GM13976 (cell line): Measurements from ENCODE around the gene MAP3K3.
A peak's percentile ranks its signal among the peaks of the same experiment; 100 is the strongest.
"Not testable (repeated sequence)": the region's sequence is repeated elsewhere in the genome, so short reads cannot be mapped to it uniquely, and the experiment has no call there.

Experiments used
- DNase-seq: peaks from one replicate; pipeline ENCODE4 v3.0.0; 2012; ENCODE audit warnings: low spot score
- in situ Hi-C: fragments of 300-500 bp; cut with MboI; formaldehyde crosslinking; loops from one replicate; pipeline ENCODE4 v1.12.0; 2022; ENCODE audit warnings: low sequenced_read_pairs, mixed read lengths, inconsistent platforms; ENCODE audit not compliant: unreplicated experiment
- TF ChIP-seq, protein P1 (sequence below): IDR thresholded peaks from 2 replicates; pipeline ENCODE4 v1.5.1; 2012; ENCODE audit warnings: borderline replicate concordance, mild to moderate bottlenecking; ENCODE audit not compliant: insufficient read depth; ENCODE audit errors: extremely low read depth, missing control alignments, control extremely low read depth

The MAP3K3 gene

DNA sequence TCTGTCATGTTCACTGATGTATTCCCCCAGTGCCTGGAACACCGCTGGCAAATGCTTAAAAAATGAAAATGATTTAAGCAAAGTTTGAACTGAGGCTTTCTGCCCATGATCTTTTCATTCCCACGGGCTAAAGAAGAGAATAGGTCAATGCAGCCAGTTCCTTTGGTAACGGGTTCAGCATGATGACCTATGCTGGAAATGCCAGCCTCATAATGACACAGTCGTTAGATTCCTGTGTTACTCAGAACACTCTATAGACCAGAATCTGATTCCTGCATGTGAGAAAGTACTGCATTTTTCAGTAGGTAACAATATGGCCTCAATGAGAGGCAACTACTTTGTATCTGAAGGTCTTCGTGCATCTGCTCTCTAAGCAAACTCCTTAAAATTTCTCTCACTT lies 96.8 kb downstream of the MAP3K3 start:
- TF ChIP-seq, protein P1, sequence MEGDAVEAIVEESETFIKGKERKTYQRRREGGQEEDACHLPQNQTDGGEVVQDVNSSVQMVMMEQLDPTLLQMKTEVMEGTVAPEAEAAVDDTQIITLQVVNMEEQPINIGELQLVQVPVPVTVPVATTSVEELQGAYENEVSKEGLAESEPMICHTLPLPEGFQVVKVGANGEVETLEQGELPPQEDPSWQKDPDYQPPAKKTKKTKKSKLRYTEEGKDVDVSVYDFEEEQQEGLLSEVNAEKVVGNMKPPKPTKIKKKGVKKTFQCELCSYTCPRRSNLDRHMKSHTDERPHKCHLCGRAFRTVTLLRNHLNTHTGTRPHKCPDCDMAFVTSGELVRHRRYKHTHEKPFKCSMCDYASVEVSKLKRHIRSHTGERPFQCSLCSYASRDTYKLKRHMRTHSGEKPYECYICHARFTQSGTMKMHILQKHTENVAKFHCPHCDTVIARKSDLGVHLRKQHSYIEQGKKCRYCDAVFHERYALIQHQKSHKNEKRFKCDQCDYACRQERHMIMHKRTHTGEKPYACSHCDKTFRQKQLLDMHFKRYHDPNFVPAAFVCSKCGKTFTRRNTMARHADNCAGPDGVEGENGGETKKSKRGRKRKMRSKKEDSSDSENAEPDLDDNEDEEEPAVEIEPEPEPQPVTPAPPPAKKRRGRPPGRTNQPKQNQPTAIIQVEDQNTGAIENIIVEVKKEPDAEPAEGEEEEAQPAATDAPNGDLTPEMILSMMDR, result no peak
- in situ Hi-C loops, result no loop called here
- DNase-seq, result no peak

DNA sequence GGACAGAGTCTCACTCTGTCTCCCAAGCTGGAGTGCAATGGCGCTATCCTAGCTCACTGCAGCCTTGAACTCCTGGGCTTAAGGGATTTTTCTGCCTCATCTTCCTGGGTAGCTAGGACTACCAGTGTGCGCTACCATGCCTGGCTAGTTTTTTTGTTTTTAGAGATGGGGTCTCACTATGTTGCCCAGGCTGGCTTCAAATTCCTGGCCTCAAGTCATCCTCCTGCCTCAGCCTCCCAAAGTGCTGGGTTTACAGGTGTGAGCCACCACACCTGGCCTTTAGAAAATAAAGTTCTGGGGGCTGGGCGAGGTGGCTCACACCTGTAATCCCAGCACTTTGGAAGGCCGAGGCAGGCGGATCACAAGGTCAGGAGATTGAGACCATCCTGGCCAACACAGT lies 98.0 kb downstream of the MAP3K3 start:
- in situ Hi-C loops, DNase-seq: not testable (repeated sequence)

DNA sequence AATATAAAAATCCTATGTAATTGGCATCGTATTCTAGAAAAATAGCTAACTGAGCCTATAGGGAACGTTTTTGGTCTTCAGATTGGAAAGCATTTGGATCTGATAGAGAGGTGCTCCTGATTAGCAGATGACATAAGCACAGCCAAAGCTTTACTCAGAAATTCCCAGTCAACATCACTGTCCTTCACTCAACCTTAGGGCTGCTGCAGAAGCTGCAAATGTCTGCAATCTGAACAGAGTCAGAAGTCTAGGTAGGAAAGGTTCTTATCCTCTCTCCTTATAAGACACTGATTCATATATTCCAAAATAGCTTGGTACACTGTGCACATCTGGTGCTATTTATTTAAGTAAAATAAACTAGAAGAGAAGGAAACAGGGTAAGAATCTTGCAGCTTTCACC lies 100.2 kb downstream of the MAP3K3 start:
- TF ChIP-seq, protein P1, result no peak
- in situ Hi-C loops, result no loop called here

DNA sequence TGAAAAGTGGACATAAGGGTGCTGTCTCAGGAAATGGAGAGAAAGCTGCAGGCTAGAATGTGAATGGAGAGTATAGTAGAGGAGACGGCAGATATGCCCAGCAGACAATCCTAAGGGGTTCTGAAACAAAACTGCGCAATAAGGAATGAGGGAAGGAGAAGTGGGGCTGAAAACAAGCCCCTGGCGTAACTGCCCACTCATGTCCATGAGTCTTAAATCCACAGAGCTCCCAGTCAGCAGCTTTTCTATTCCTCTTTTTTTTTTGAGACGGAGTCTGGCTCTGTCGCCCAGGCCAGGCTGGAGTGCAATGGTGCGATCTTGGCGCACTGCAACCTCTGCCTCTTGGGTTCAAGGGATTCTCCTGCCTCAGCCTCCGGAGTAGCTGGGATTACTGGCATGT lies 113.5 kb downstream of the MAP3K3 start:
- in situ Hi-C loops, result no loop called here
- DNase-seq, result no peak
- TF ChIP-seq, protein P1, result no peak

More for the DNA sequence above, 100.2 kb downstream of the MAP3K3 start:
- no peak for DNase-seq

DNA sequence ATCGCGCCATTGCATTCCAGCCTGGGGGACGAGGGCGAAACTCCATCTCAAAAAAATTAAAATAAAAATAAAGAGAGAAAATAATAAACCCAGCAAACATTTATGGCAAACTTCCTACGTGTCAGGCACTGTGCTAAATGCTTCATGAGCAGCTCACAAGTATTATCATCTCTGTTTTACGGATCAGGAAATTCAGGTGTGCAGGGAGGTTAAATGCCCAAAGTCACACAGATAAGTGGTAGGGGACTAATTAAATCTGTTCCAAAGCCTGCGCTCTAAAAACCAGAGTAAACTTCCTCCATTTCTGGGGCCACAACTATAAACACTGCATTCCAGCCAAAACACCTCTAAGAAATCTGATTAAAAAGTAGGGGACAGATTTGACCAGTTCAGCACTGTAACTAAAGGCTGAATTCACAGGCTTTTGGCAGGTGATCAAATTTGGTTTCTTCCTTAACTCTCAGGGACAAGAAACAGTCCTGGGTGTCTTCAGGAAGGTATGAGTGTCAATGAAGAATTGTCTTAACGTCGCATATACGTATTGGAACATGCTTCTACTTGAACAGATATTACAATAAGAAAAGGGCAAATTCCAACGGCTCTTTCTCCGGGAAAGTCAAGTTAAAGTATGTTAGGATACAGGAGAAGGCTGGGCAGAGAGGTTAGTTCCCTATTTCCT lies 118.4 kb downstream of the MAP3K3 start:
- TF ChIP-seq, protein P1, result no peak
- DNase-seq, result peak; percentile 19

DNA sequence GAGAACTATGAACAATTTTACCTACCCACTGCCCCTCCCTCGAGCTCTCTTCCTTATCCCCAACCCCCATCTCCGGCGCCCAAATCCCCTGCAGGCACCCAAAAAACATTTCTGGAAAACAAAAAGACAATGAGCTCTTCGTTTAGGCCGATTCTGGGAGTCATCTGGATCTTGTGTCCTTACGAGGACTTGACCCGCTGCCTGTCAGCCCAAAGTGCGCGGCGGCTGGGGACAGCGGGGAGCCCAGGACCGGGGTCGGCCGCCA lies 118.9 kb downstream of the MAP3K3 start:
- in situ Hi-C loops, result no loop called here
- DNase-seq, result no peak
- TF ChIP-seq, protein P1, result no peak

More for the DNA sequence above, 118.4 kb downstream of the MAP3K3 start:
- in situ Hi-C loops, result no loop called here

DNA sequence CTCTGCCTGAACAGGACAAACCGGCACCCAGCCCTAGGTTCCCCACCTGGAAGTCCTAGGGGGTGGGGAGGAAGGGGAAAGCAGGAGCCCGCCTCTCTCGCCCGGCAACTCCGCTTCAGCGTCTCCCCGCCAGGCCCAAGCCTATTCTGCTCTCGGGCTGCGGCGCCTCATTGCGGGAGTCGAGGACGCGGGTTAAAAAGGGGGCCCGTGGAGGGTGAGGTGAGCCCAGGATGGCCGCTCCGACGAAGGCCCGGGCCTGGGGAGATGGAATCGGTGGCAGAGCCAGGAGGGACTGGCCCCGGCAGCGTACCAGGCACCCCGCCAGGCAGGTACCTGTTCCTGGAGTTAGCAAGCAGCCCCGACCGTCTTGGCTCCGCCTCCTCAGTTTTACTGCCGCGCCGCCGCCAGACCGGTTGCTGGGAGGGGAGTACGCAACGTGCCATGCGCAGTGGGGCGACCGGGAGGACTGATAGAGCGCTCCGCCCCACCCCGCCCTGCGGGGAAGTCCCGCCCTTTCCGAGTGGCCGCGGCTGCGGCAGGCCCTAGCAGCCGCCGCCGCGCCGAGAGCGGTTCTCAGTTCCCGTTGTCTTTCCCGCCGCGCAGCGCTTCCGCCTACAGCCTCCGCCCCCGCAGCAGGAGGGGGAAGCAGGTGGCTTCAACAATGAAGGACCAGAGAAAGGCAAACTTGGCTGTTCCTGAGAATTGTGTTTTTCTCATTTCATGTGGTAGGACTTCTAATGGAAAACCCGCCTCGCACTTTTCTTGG lies 119.4 kb downstream of the MAP3K3 start, which contains the start of gene STRADA:
Gene STRADA (minus strand): TSS at position 392 of the 766 bp plus-strand sequence. CDS start 13,430 bp downstream, outside the sequence.
- peak; percentile 98 for DNase-seq
- TF ChIP-seq, protein P1, result no peak
- in situ Hi-C loops, result no loop called here
